Hepatocyte (in vitro differentiated cells): Measurements from ENCODE around the gene CD2. TPM values are rescaled to one million over a fixed set of nuclear protein-coding genes. Genes with fewer than 3 reads are reported as not detected.

Experiments
- DNase-seq: peaks from one replicate; pipeline ENCODE4 v3.0.0-alpha.2; 2016; ENCODE audit warnings: low spot score
- H2AFZ ChIP-seq: fragments of 200-600 bp; sonication (generic); 2 replicates; pipeline ENCODE4 v1.6.0; 2016; ENCODE audit warnings: antibody characterized with exemption, mild to moderate bottlenecking
- H3K27ac ChIP-seq: fragments of 200-600 bp; sonication (generic); 2 replicates; pipeline ENCODE4 v1.5.1; 2016; ENCODE audit warnings: mild to moderate bottlenecking
- H3K27me3 ChIP-seq: fragments of 200-600 bp; sonication (generic); 2 replicates; pipeline ENCODE4 v1.6.1; 2016
- H3K36me3 ChIP-seq: fragments of 200-600 bp; sonication (generic); replicated peaks from 2 replicates; pipeline ENCODE4 v1.5.1; 2016; ENCODE audit warnings: low read depth; ENCODE audit not compliant: insufficient read depth
- H3K4me1 ChIP-seq: fragments of 200-600 bp; sonication (generic); 2 replicates; pipeline ENCODE4 v1.5.1; 2016; ENCODE audit warnings: mild to moderate bottlenecking, moderate library complexity; ENCODE audit not compliant: insufficient read depth
- H3K4me2 ChIP-seq: fragments of 200-600 bp; sonication (generic); 2 replicates; pipeline ENCODE4 v1.6.0; 2016
- H3K4me3 ChIP-seq: fragments of 200-600 bp; sonication (generic); 2 replicates; pipeline ENCODE4 v1.5.1; 2016; ENCODE audit warnings: mild to moderate bottlenecking
- H3K79me2 ChIP-seq: fragments of 200-600 bp; sonication (generic); 2 replicates; pipeline ENCODE4 v1.6.0; 2017; ENCODE audit warnings: mild to moderate bottlenecking
- H3K9me2 ChIP-seq: fragments of 200-600 bp; sonication (generic); replicated peaks from 2 replicates; pipeline ENCODE4 v1.6.0; 2017; ENCODE audit warnings: mild to moderate bottlenecking; ENCODE audit not compliant: insufficient read depth
- H3K9me3 ChIP-seq: fragments of 200-600 bp; sonication (generic); 2 replicates; pipeline ENCODE4 v1.5.1; 2016; ENCODE audit warnings: low read depth, mild to moderate bottlenecking
- H4K20me1 ChIP-seq: fragments of 200-600 bp; sonication (generic); 2 replicates; pipeline ENCODE4 v1.6.0; 2016; ENCODE audit warnings: mild to moderate bottlenecking; ENCODE audit not compliant: insufficient read depth, poor library complexity, severe bottlenecking
- EZH2 ChIP-seq: fragments of 200-600 bp; sonication (generic); IDR thresholded peaks from 2 replicates; pipeline ENCODE4 v1.6.1; 2016; ENCODE audit warnings: antibody characterized with exemption, mild to moderate bottlenecking, borderline replicate concordance
- EZH2phosphoT487 ChIP-seq: fragments of 200-600 bp; sonication (generic); IDR thresholded peaks from one replicate; pipeline ENCODE4 v1.6.1; 2018; ENCODE audit warnings: antibody characterized with exemption, mild to moderate bottlenecking, low read depth, moderate library complexity; ENCODE audit not compliant: unreplicated experiment, severe bottlenecking
- WGBS: methylation state at CpG from one replicate; pipeline ENCODE4 v1.1.6; 2016; ENCODE audit warnings: low lambda C conversion rate; ENCODE audit errors: missing lambda C conversion rate; 5-methylcytosine and 5-hydroxymethylcytosine counted together
- polyA plus RNA-seq: library from polyadenylated mRNA; unstranded; fragments of >200 nt; fragmentation: Nextera tagmentation; extraction: Ambion mirVana; gene quantifications from 2 replicates; pipeline ENCODE4 v1.2.1, GENCODE V29; 2016
- total RNA-seq: library from RNA; depleted of rRNA; stranded (reverse); fragments of >200 nt; gene quantifications from 2 replicates; pipeline ENCODE4 v1.2.3, GENCODE V29; 2014
- TF ChIP-seq, protein P1 (sequence below): fragments of 200-600 bp; sonication (generic); IDR thresholded peaks from 2 replicates; pipeline ENCODE4 v1.5.1; 2016; ENCODE audit warnings: antibody characterized with exemption, mild to moderate bottlenecking; ENCODE audit not compliant: poor library complexity

Gene CD2
- total and polyA plus RNA-seq, 2 experiments from 2014 or later, result 0.08 to 0.13 TPM

GRCh38 chr1:116771997-116772647 is 17.9 kb downstream of the CD2 start:
- no peaks in the 10 kb centered on the region for H3K79me2 ChIP-seq
- H3K9me2 ChIP-seq, result no peaks in the 10 kb centered on the region
- TF ChIP-seq EZH2phosphoT487, result no peak
- TF ChIP-seq EZH2, result no peak
- TF ChIP-seq, protein P1, sequence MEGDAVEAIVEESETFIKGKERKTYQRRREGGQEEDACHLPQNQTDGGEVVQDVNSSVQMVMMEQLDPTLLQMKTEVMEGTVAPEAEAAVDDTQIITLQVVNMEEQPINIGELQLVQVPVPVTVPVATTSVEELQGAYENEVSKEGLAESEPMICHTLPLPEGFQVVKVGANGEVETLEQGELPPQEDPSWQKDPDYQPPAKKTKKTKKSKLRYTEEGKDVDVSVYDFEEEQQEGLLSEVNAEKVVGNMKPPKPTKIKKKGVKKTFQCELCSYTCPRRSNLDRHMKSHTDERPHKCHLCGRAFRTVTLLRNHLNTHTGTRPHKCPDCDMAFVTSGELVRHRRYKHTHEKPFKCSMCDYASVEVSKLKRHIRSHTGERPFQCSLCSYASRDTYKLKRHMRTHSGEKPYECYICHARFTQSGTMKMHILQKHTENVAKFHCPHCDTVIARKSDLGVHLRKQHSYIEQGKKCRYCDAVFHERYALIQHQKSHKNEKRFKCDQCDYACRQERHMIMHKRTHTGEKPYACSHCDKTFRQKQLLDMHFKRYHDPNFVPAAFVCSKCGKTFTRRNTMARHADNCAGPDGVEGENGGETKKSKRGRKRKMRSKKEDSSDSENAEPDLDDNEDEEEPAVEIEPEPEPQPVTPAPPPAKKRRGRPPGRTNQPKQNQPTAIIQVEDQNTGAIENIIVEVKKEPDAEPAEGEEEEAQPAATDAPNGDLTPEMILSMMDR, result no peak
- H3K27ac ChIP-seq, result no peak overlapping the region
- H3K36me3 ChIP-seq, result no peaks in the 10 kb centered on the region
- 90% methylated on average over 2 of the region's 2 CpGs for WGBS
- no peak overlapping the region for H3K4me3 ChIP-seq
- H3K9me3 ChIP-seq, result no peaks in the 10 kb centered on the region
- H3K27me3 ChIP-seq, result no peaks in the 10 kb centered on the region
- no peaks in the 10 kb centered on the region for H3K4me1 ChIP-seq
- no peaks in the 10 kb centered on the region for H4K20me1 ChIP-seq
- H3K4me2 ChIP-seq, result no peak overlapping the region
- H2AFZ ChIP-seq, result no peak overlapping the region
- DNase-seq, result no peak

GRCh38 chr1:116772648-116773045 is 18.4 kb downstream of the CD2 start:
- DNase-seq, result no peak
- TF ChIP-seq EZH2phosphoT487 (no peak), EZH2 (no peak)
- H3K27me3 ChIP-seq, result no peaks in the 10 kb centered on the region

GRCh38 chr1:116775116-116775752 is 21.0 kb downstream of the CD2 start:
- no peak overlapping the region for H3K4me3 ChIP-seq
- H3K27me3 ChIP-seq, result no peaks in the 10 kb centered on the region
- no peaks in the 10 kb centered on the region for H3K79me2 ChIP-seq
- no peak for DNase-seq
- H3K4me1 ChIP-seq, result no peaks in the 10 kb centered on the region
- H3K9me2 ChIP-seq, result no peaks in the 10 kb centered on the region
- no peak overlapping the region for H2AFZ ChIP-seq
- H3K9me3 ChIP-seq, result no peaks in the 10 kb centered on the region
- no peaks in the 10 kb centered on the region for H4K20me1 ChIP-seq
- no peak overlapping the region for H3K4me2 ChIP-seq
- 96% methylated on average over 29 of the region's 29 CpGs for WGBS
- H3K36me3 ChIP-seq, result no peaks in the 10 kb centered on the region
- H3K27ac ChIP-seq, result no peak overlapping the region
- no peak for TF ChIP-seq EZH2phosphoT487
- TF ChIP-seq, protein P1, result no peak
- no peak for TF ChIP-seq EZH2

More at GRCh38 chr1:116772648-116773045, 18.4 kb downstream of the CD2 start:
- no peaks in the 10 kb centered on the region for H3K79me2 ChIP-seq
- 70% methylated on average over 1 of the region's 1 CpG for WGBS
- no peak overlapping the region for H3K27ac ChIP-seq
- H4K20me1 ChIP-seq, result no peaks in the 10 kb centered on the region
- no peak overlapping the region for H3K4me3 ChIP-seq
- H3K9me2 ChIP-seq, result no peaks in the 10 kb centered on the region
- H3K9me3 ChIP-seq, result no peaks in the 10 kb centered on the region
- no peak overlapping the region for H2AFZ ChIP-seq
- no peak overlapping the region for H3K4me2 ChIP-seq
- no peaks in the 10 kb centered on the region for H3K4me1 ChIP-seq
- H3K36me3 ChIP-seq, result no peaks in the 10 kb centered on the region
